Neuronal stem cell (in vitro differentiated cells): Measurements from ENCODE around the gene AGTR1. TPM values are rescaled to one million over a fixed set of nuclear protein-coding genes. Genes with fewer than 3 reads are reported as not detected.
A peak's percentile ranks its signal among the peaks of the same experiment; 100 is the strongest.

ENCODE experiments used
- DNase-seq: peaks from one replicate; pipeline ENCODE4 v3.0.0-alpha.2; 2013; ENCODE audit warnings: low spot score
- H2AFZ ChIP-seq: one replicate; pipeline ENCODE4 v1.6.1; 2013; ENCODE audit warnings: mild to moderate bottlenecking, low read length, inconsistent platforms
- H2AK5ac ChIP-seq: 2 replicates; pipeline ENCODE4 v1.6.1; 2013; ENCODE audit warnings: low read depth, mild to moderate bottlenecking, inconsistent platforms, low read length, moderate library complexity, mixed read lengths
- H2BK120ac ChIP-seq: 2 replicates; pipeline ENCODE4 v1.6.1; 2013; ENCODE audit warnings: low read depth, mild to moderate bottlenecking, inconsistent platforms, low read length, moderate library complexity, mixed read lengths
- H2BK12ac ChIP-seq: one replicate; pipeline ENCODE4 v1.6.1; 2013; ENCODE audit warnings: low read length, inconsistent platforms
- H2BK15ac ChIP-seq: 2 replicates; pipeline ENCODE4 v1.6.1; 2013; ENCODE audit warnings: mild to moderate bottlenecking, low read length, inconsistent platforms, mixed read lengths
- H2BK5ac ChIP-seq: one replicate; pipeline ENCODE4 v1.6.1; 2013; ENCODE audit warnings: inconsistent platforms, mild to moderate bottlenecking, low read length, moderate library complexity
- H3K14ac ChIP-seq: one replicate; pipeline ENCODE4 v1.6.1; 2013; ENCODE audit warnings: low read length, inconsistent platforms
- H3K18ac ChIP-seq: 2 replicates; pipeline ENCODE4 v1.6.1; 2013; ENCODE audit warnings: low read length, inconsistent platforms
- H3K23ac ChIP-seq: 2 replicates; pipeline ENCODE4 v1.6.1; 2013; ENCODE audit warnings: low read depth, mild to moderate bottlenecking, mixed read lengths, low read length, inconsistent platforms; ENCODE audit not compliant: poor library complexity
- H3K27ac ChIP-seq: replicated peaks from 3 replicates; pipeline ENCODE4 v1.5.1; 2013; ENCODE audit warnings: low read length, inconsistent platforms
- H3K27me3 ChIP-seq, 3 experiments: 2 replicates each; pipeline ENCODE4 v1.6.1; 2013; ENCODE audit warnings: low read length in 3 of 3, mild to moderate bottlenecking in 2 of 3, inconsistent platforms in 1 of 3, low read depth in 1 of 3, mixed read lengths in 1 of 3, moderate library complexity in 1 of 3; ENCODE audit not compliant: control insufficient read depth in 3 of 3, insufficient read depth in 3 of 3
- H3K36me3 ChIP-seq, 2 donors: replicated peaks in 1 of 2; 2 replicates each; pipeline ENCODE4 v1.6.1; 2013; ENCODE audit warnings: low read length in 2 of 2; ENCODE audit not compliant: control insufficient read depth in 2 of 2, insufficient read depth in 2 of 2
- H3K4ac ChIP-seq: 2 replicates; pipeline ENCODE4 v1.6.1; 2013; ENCODE audit warnings: inconsistent platforms, mild to moderate bottlenecking, low read length, moderate library complexity
- H3K4me1 ChIP-seq, 2 donors: 1 replicate in 1 of 2; 2 replicates in 1 of 2; pipeline ENCODE4 v1.6.1; 2013; ENCODE audit warnings: low read length in 2 of 2, low read depth in 1 of 2; ENCODE audit not compliant: control insufficient read depth in 2 of 2, insufficient read depth in 1 of 2
- H3K4me2 ChIP-seq: one replicate; pipeline ENCODE4 v1.6.1; 2013; ENCODE audit warnings: mild to moderate bottlenecking, low read length, inconsistent platforms; ENCODE audit not compliant: insufficient read depth, poor library complexity, severe bottlenecking
- H3K4me3 ChIP-seq, 2 donors: 2 replicates each; pipeline ENCODE4 v1.5.1; 2013; ENCODE audit warnings: low read length in 2 of 2, mild to moderate bottlenecking in 2 of 2, inconsistent platforms in 1 of 2, moderate library complexity in 1 of 2
- H3K79me1 ChIP-seq: one replicate; pipeline ENCODE4 v1.6.1; 2013; ENCODE audit warnings: low read depth, mild to moderate bottlenecking, inconsistent platforms, low read length, moderate library complexity
- H3K9ac ChIP-seq: one replicate; pipeline ENCODE4 v1.6.1; 2013; ENCODE audit warnings: mild to moderate bottlenecking, low read depth, low read length, inconsistent platforms; ENCODE audit not compliant: poor library complexity
- H3K9me3 ChIP-seq, 2 donors: replicated peaks in 1 of 2; 2 replicates each; pipeline versions ENCODE3 to v1.6.1; 2013; ENCODE audit warnings: low read length in 2 of 2, mild to moderate bottlenecking in 2 of 2, inconsistent platforms in 1 of 2, low read depth in 1 of 2, mixed read lengths in 1 of 2, moderate library complexity in 1 of 2; ENCODE audit not compliant: control insufficient read depth in 2 of 2, insufficient read depth in 1 of 2
- H4K8ac ChIP-seq: one replicate; pipeline ENCODE4 v1.6.1; 2013; ENCODE audit warnings: low read depth, mild to moderate bottlenecking, inconsistent platforms, low read length, moderate library complexity
- H4K91ac ChIP-seq: one replicate; pipeline ENCODE4 v1.6.1; 2013; ENCODE audit warnings: low read length, low read depth, mild to moderate bottlenecking, inconsistent platforms; ENCODE audit not compliant: poor library complexity
- WGBS, 2 donors: extraction: QIAGEN DNeasy Blood & Tissue Kit; methylation state at CpG; one replicate each; pipeline ENCODE4 v1.1.7; 2013; ENCODE audit warnings: missing lambda C conversion rate in 2 of 2, mixed read lengths in 1 of 2; ENCODE audit not compliant: insufficient read length in 2 of 2, insufficient replicate concordance in 1 of 2; ENCODE audit errors: extremely low coverage in 2 of 2; 5-methylcytosine and 5-hydroxymethylcytosine counted together
- small RNA-seq: library from polyadenylated mRNA; stranded (forward); fragments of <200 nt; extraction: miRNeasy Mini kit (QIAGEN cat#:217004); gene quantifications from one replicate; pipeline ENCODE3, GENCODE V24; 2013; ENCODE audit not compliant: insufficient read depth

The AGTR1 gene

DNA sequence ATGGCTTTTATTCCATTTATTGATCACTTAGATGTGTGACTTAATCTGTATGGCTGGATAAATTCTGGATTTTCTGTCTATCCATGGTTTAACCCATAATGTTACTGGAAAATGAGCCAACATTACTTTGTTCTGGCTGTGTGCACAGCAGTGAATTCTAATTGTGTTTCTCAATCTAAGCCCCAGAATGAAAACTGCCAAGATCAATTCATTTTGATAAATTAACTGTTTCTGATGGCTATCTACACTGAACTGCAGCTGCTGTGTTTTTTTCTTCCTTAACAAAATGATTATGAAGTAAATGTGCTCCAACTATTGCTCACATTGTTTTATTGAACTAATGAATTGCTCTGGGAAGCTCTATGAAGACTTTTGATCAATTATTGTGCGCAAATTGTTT is 94.2 kb downstream of the AGTR1 start:
- no CpG with 5 or more reads among the region's 1 CpG for WGBS, 2 donors
- no peak overlapping the region for H3K9ac ChIP-seq
- no peak overlapping the region for H4K91ac ChIP-seq
- no peak overlapping the region for H3K23ac ChIP-seq
- H3K27me3 ChIP-seq, result no peaks in the 10 kb centered on the region
- H3K4me2 ChIP-seq, result no peak overlapping the region
- no peak overlapping the region for H2BK120ac ChIP-seq
- H3K4ac ChIP-seq, result no peak overlapping the region
- H4K8ac ChIP-seq, result no peak overlapping the region
- H3K14ac ChIP-seq, result no peak overlapping the region
- no peak overlapping the region for H2AK5ac ChIP-seq
- peaks cover 7 to 48% of the 10 kb centered on the region in 2 donors for H3K4me1 ChIP-seq
- DNase-seq, result no peak
- H3K4me3 ChIP-seq, result no peak overlapping the region
- no peak overlapping the region for H2BK5ac ChIP-seq
- H2BK15ac ChIP-seq, result no peak overlapping the region
- no peaks in the 10 kb centered on the region for H3K79me1 ChIP-seq
- no peak overlapping the region for H3K27ac ChIP-seq
- H3K18ac ChIP-seq, result no peak overlapping the region
- H3K36me3 ChIP-seq, result no peaks in the 10 kb centered on the region
- H3K9me3 ChIP-seq, result peaks cover 0 to 7% of the 10 kb centered on the region in 2 donors
- no peak overlapping the region for H2BK12ac ChIP-seq
- H2AFZ ChIP-seq, result peak overlapping the region; percentile 39

DNA sequence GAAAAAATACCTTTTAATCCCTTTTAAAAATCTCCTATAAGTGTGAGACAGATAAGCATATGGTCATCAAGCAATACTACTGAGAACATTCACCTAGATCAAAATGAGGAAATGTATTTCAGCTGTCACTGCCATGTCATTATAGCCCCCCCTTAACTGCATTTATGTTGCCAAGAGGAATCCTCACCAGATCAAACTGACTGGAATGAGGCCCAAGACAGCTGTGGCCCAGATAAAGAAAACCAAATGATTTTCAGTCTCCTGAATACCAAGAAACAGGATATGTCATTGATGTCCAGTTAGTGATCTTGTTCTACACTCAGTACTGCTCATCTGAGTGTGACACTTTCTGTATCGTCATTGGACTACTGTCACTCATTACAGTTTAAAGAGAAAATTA is 94.8 kb downstream of the AGTR1 start:
- H3K4me2 ChIP-seq, result no peak overlapping the region
- no CpG with 5 or more reads among the region's 1 CpG for WGBS, 2 donors
- H3K79me1 ChIP-seq, result no peaks in the 10 kb centered on the region
- no peak overlapping the region for H4K91ac ChIP-seq
- H2BK12ac ChIP-seq, result no peak overlapping the region
- H3K4ac ChIP-seq, result no peak overlapping the region
- H2AK5ac ChIP-seq, result no peak overlapping the region
- H2BK120ac ChIP-seq, result no peak overlapping the region
- no peaks in the 10 kb centered on the region for H3K27me3 ChIP-seq
- no peak overlapping the region for H4K8ac ChIP-seq
- no peak overlapping the region for H2BK15ac ChIP-seq
- H3K9ac ChIP-seq, result no peak overlapping the region
- peaks cover 7 to 48% of the 10 kb centered on the region in 2 donors for H3K4me1 ChIP-seq
- H3K36me3 ChIP-seq, result no peaks in the 10 kb centered on the region
- H3K4me3 ChIP-seq, result no peak overlapping the region
- no peak overlapping the region for H3K14ac ChIP-seq
- H2AFZ ChIP-seq, result no peak overlapping the region
- H3K18ac ChIP-seq, result no peak overlapping the region
- no peak overlapping the region for H2BK5ac ChIP-seq
- no peak overlapping the region for H3K23ac ChIP-seq
- no peak for DNase-seq
- H3K9me3 ChIP-seq, result peaks cover 0 to under 1% of the 10 kb centered on the region in 2 donors
- H3K27ac ChIP-seq, result no peak overlapping the region

Small RNA genes within 50 kb of the gene (small RNA-seq; reads per million reads assigned to genes)
- gene RPL38P1, result not detected
